Thymus (tissue), 11 donors: ENCODE data around the gene CDV3. TPM values are rescaled to one million over a fixed set of nuclear protein-coding genes. Genes with fewer than 3 reads are reported as not detected.

Experiments
- DNase-seq, 9 donors: peaks; one replicate each; pipeline ENCODE4 v3.0.0-alpha.2; 2013; ENCODE audit warnings: low spot score in 9 of 9, low read depth in 6 of 9, missing footprints in 1 of 9
- H3K27ac ChIP-seq, 2 donors: one replicate each; pipeline ENCODE4 v1.5.1; 2013; ENCODE audit warnings: control low read depth in 1 of 2, low read depth in 1 of 2, low read length in 1 of 2, mild to moderate bottlenecking in 1 of 2, moderate library complexity in 1 of 2
- H3K27me3 ChIP-seq, 2 donors: one replicate each; pipeline ENCODE4 v1.5.1; 2013; ENCODE audit warnings: low read length in 1 of 2; ENCODE audit not compliant: control insufficient read depth in 2 of 2, insufficient read depth in 1 of 2
- H3K36me3 ChIP-seq, 2 donors: one replicate each; pipeline ENCODE4 v1.5.1; 2013; ENCODE audit warnings: low read length in 1 of 2, mild to moderate bottlenecking in 1 of 2, moderate library complexity in 1 of 2; ENCODE audit not compliant: control insufficient read depth in 2 of 2, insufficient read depth in 2 of 2
- H3K4me1 ChIP-seq, 2 donors: one replicate each; pipeline ENCODE4 v1.5.1; 2013; ENCODE audit warnings: low read length in 2 of 2; ENCODE audit not compliant: control insufficient read depth in 2 of 2, insufficient read depth in 2 of 2
- H3K4me3 ChIP-seq, 2 donors: one replicate each; pipeline ENCODE4 v1.5.1; 2013; ENCODE audit warnings: low read length in 2 of 2, control low read depth in 1 of 2, mild to moderate bottlenecking in 1 of 2
- H3K9me3 ChIP-seq, 2 donors: one replicate each; pipeline ENCODE4 v1.5.1; 2013; ENCODE audit warnings: low read length in 1 of 2, mild to moderate bottlenecking in 1 of 2; ENCODE audit not compliant: control insufficient read depth in 2 of 2, insufficient read depth in 1 of 2
- WGBS: extraction: QIAGEN DNeasy Blood & Tissue Kit; methylation state at CpG from one replicate; pipeline ENCODE4 v1.1.7; 2013; 5-methylcytosine and 5-hydroxymethylcytosine counted together
- polyA plus RNA-seq: library from polyadenylated mRNA; stranded (reverse); fragments of 200-250 nt; gene quantifications from one replicate; pipeline ENCODE4 v1.2.3, GENCODE V29; 2013
- total RNA-seq: library from RNA; stranded (reverse); fragments of 120-200 nt; gene quantifications from one replicate; pipeline ENCODE4 v1.2.4, GENCODE V29; 2013
- donor health status: healthy.

CDV3 gene
- total and polyA plus RNA-seq, 2 donors: 166 to 175 TPM

DNA sequence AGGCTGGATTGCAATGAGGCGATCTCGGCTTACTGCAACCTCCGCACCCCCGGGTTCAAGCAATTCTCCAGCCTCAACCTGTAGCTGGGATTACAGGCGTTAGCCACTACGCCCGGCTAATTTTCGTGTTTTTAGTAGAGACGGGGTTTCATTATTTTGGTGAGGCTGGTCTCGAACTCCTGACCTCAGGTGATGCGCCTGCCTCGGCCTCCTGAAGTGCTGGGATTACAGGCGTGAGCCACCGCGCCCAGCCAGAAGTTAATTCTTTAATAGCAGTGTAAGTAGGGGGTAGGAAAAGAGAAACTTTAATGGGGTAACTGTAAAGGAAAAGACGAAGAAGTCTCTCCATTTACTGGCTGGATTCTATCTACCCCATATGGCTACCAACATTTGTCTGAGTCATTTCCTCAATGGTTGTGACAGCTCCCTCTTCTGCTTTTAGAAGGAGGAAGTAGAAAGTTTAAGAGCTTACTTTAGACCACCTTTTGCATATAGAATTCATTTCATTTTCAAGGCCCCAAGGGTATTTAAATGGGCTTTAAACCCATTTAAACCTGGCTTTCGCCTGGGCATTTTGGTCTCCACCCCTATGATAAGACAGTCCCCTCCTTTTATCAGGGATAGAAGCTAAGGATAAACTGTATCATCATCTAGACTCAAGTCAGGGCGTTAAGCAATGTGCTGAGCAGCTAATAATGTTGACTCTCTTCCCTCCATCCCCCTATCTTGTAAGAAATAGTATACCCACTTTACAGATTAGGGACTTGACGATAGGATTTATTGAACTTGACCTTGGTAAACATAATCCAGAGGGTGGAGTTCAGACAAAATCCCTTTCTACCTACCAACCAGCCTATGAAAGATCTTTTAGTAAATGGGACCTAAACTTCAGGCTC lies 1.1 kb upstream of the CDV3 start:
- peak in 7 of 9 donors; percentile 29 to 78 (median 48) for DNase-seq
- peaks cover 11 to 16% of the 10 kb centered on the region in 2 donors for H3K36me3 ChIP-seq
- peak overlapping the region; percentile 44 to 53 for H3K4me3 ChIP-seq
- H3K9me3 ChIP-seq: no peaks in the 10 kb centered on the region
- H3K4me1 ChIP-seq: peaks cover 26 to 31% of the 10 kb centered on the region in 2 donors
- H3K27ac ChIP-seq: peak overlapping the region; percentile 81 to 93
- H3K27me3 ChIP-seq: no peaks in the 10 kb centered on the region
- 54% methylated on average over 19 of the region's 19 CpGs for WGBS

- no peaks in the 10 kb centered on the region for H3K27me3 ChIP-seq
- no peaks in the 10 kb centered on the region for H3K9me3 ChIP-seq
- peaks cover 26 to 35% of the 10 kb centered on the region in 2 donors for H3K4me1 ChIP-seq
- WGBS: under 1% methylated on average over 33 of the region's 33 CpGs
- H3K36me3 ChIP-seq: peaks cover 11 to 24% of the 10 kb centered on the region in 2 donors
- DNase-seq: peak; percentile 99 to 100 (median 100)
- H3K27ac ChIP-seq: peak overlapping the region; percentile 93 to 99
- H3K4me3 ChIP-seq: peak overlapping the region; percentile 53 to 100
Measured at GRCh38 chr3:133573054-133573628, 345 bp upstream of the CDV3 start.

GRCh38 chr3:133574260-133574881 lies 885 bp downstream of the CDV3 start:
- Histone ChIP-seq H3K9me3 (no peaks in the 10 kb centered on the region), H3K4me3 (peak overlapping the region; percentile 59 to 100), H3K4me1 (peaks cover 29 to 39% of the 10 kb centered on the region in 2 donors), H3K36me3 (peaks cover 22 to 36% of the 10 kb centered on the region in 2 donors), H3K27me3 (no peaks in the 10 kb centered on the region), H3K27ac (peak overlapping the region; percentile 91 to 99)
- under 1% methylated on average over 54 of the region's 54 CpGs for WGBS
- peak in 8 of 9 donors; percentile 36 to 74 (median 54) for DNase-seq

GRCh38 chr3:133575086-133575485 lies 1.6 kb downstream of the CDV3 start:
- Histone ChIP-seq H3K27me3 (no peaks in the 10 kb centered on the region), H3K9me3 (no peaks in the 10 kb centered on the region), H3K27ac (peak overlapping the region; percentile 91 to 99), H3K36me3 (peaks cover 26 to 41% of the 10 kb centered on the region in 2 donors), H3K4me3 (peak overlapping the region; percentile 59 to 100), H3K4me1 (peaks cover 26 to 38% of the 10 kb centered on the region in 2 donors)
- peak in 1 of 9 donors; percentile 56 for DNase-seq
- 49% methylated on average over 4 of the region's 4 CpGs for WGBS

DNA sequence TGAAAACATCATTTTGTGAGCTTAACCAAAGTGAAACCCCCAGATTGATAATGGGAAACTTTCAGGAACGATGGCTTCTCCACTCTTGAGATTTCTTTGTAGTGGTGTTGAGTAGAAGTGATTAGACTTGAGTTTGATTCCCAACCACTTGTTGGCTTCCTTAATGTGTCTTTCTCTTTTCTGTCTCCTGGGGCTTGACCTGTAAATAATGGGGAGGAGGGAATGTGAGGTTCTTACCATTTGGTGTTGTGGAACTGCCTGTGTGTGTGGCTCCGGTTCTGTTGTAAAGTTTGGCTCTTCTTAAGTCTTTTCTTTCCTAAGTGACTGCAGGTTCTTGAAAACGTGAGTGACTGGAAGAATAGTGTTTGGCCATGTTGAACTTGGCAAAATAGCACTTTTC lies 2.7 kb downstream of the CDV3 start:
- H3K9me3 ChIP-seq: no peaks in the 10 kb centered on the region
- peak overlapping the region; percentile 59 to 100 for H3K4me3 ChIP-seq
- no peaks in the 10 kb centered on the region for H3K27me3 ChIP-seq
- peaks cover 29 to 52% of the 10 kb centered on the region in 2 donors for H3K36me3 ChIP-seq
- no peak overlapping the region for H3K27ac ChIP-seq
- DNase-seq: no peak
- H3K4me1 ChIP-seq: peaks cover 19 to 30% of the 10 kb centered on the region in 2 donors
- WGBS: 64% methylated on average over 3 of the region's 3 CpGs

DNA sequence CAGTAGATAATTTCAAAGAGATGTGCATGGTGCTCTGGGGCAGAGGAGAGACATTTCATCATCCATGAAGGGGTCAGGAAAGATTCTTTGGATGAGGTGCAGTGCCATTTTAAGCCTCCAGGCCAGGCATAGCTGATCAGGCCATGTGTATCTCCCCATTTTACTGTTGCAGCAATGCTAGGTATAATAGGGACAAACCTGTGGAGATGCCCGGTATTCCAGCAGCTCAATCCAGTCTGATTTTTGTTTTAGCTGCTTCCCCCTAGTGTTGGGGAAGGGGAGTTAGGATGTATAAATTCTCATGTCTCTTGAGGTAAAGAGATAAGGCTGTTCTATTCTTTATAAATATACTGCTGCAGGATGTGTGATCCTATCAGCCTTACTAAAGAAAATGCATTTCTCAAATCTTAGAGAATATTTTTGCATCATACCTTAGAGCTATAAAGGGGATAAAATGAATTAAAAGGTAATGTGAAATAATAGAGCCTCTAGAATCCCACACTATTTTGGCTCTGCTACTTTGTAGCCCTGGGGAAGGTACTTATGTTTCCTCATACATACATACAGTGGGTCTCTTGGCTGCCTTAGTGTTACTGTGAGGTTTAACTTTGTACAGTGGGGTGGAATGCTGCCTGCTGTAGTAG lies 5.2 kb downstream of the CDV3 start:
- no peaks in the 10 kb centered on the region for H3K27me3 ChIP-seq
- DNase-seq: peak in 1 of 9 donors; percentile 15
- peak overlapping the region in 1 of 2 donors; percentile 39 for H3K4me3 ChIP-seq
- H3K4me1 ChIP-seq: peaks cover 10 to 16% of the 10 kb centered on the region in 2 donors
- H3K9me3 ChIP-seq: no peaks in the 10 kb centered on the region
- no peak overlapping the region for H3K27ac ChIP-seq
- peaks cover 39 to 75% of the 10 kb centered on the region in 2 donors for H3K36me3 ChIP-seq
- 70% methylated on average over 1 of the region's 1 CpG for WGBS

DNA sequence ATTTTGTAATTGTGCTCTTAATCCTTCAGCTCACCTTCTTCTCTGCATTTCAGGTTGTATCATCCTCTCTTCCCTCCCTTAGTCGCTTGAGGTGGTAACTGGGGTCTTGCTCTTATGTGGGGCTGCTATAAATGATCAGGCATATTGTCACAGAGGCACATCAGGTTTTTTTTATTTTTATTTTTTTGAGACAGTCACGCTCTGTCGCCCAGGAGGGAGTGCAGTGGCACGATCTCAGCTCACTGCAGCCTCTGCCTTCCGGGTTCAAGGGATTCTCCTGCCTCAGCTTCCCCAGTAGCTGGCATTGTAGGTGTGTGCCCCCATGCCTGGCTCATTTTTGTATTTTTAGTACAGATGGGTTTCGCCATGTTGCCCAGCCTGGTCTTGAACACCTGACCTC lies 9.9 kb downstream of the CDV3 start:
- Histone ChIP-seq H3K27ac (no peak overlapping the region), H3K27me3 (no peaks in the 10 kb centered on the region), H3K9me3 (no peaks in the 10 kb centered on the region), H3K36me3 (peaks cover 56 to 93% of the 10 kb centered on the region in 2 donors), H3K4me1 (peaks cover 2 to 5% of the 10 kb centered on the region in 2 donors), H3K4me3 (no peak overlapping the region)
- WGBS: 97% methylated on average over 6 of the region's 6 CpGs
- no peak for DNase-seq

GRCh38 chr3:133588035-133588434 lies 14.5 kb downstream of the CDV3 start:
- H3K36me3 ChIP-seq: peaks cover 46 to 70% of the 10 kb centered on the region in 2 donors
- H3K27ac ChIP-seq: no peak overlapping the region
- 97% methylated on average over 4 of the region's 4 CpGs for WGBS
- H3K27me3 ChIP-seq: no peaks in the 10 kb centered on the region
- H3K4me3 ChIP-seq: no peak overlapping the region
- H3K4me1 ChIP-seq: no peaks in the 10 kb centered on the region
- H3K9me3 ChIP-seq: no peaks in the 10 kb centered on the region
- DNase-seq: no peak
